ENCODE measurements around the gene E4F1. TPM values are rescaled to one million over a fixed set of nuclear protein-coding genes. Genes with fewer than 3 reads are reported as not detected.

Gene E4F1
- total RNA-seq, 1 donor from 2014 or later = 37.4 TPM

DNA sequence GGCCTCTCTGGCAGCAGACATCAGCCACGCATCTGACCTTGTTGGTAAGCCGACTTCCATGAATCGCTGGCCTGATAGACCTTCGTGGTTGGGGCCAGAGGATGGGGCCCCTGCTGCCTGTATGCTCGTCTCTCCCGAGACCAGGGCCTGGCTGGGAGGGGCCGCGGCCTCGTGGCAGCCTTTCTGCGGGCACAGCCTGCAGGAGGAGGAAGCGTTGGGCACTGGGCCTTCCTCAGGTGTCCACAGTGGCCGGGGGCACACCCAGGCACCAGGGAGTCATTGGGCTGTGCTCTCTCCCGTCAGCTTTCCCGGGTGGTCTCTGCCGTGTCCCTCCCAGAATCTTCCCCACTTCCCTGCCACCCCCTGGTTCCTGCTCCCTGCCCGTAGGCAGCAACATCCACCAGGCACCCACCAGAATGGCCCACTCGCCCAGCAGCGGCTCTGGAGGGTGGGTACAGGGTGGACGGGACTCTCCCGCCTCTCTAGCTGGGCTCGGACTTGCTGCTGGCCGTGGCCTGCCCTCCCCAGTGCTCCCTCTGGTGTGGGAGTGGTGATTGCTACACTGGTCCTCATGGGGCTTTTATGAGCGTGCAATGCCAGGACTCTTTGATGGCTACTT is 6.3 kb downstream of the E4F1 start:
- no peak overlapping the region for H3K27ac Mint-ChIP-seq
- H3K27me3 Mint-ChIP-seq (ENCODE audit: insufficient read depth) = no peaks in the 10 kb centered on the region
- intact Hi-C loops (cut with micrococcal nuclease) = no loop called here

DNA sequence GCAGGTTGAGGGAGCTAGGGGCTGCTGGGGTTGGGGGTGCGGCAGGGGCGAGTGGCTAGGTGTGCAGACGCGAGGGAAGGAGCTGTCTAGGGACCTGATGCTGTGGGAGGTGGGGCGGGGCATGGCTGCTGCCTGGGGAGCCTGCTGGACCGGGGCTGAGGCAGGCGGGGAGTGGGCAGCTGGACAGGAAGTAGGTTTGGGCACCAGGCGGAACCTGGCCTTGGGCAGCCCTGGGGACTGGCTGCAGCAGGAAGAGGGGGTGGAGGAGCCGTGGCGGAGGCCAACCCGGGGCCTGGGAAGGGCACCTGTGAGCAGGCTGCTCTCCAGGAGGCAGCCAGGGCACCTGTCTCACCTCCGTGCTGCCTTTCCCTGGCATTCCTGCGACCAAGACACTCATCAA is 7.0 kb downstream of the E4F1 start:
- Mint-ChIP-seq H3K4me1 (ENCODE audit: low read depth) (no peaks in the 10 kb centered on the region), H3K27ac (no peak overlapping the region), H3K4me3 (no peak overlapping the region), H3K36me3 (ENCODE audit: low read depth) (peaks cover 7% of the 10 kb centered on the region), H3K27me3 (ENCODE audit: insufficient read depth) (peaks cover 1% of the 10 kb centered on the region), H3K9me3 (no peaks in the 10 kb centered on the region)
- no peak for DNase-seq (ENCODE audit: low spot score)
- intact Hi-C loops (cut with micrococcal nuclease) = no loop called here

More for the DNA sequence above, 6.3 kb downstream of the E4F1 start:
- no peak for DNase-seq (ENCODE audit: low spot score)
- Mint-ChIP-seq H3K4me3 (no peak overlapping the region), H3K9me3 (no peaks in the 10 kb centered on the region), H3K36me3 (ENCODE audit: low read depth) (peaks cover 4% of the 10 kb centered on the region), H3K4me1 (ENCODE audit: low read depth) (peaks cover 3% of the 10 kb centered on the region)

DNA sequence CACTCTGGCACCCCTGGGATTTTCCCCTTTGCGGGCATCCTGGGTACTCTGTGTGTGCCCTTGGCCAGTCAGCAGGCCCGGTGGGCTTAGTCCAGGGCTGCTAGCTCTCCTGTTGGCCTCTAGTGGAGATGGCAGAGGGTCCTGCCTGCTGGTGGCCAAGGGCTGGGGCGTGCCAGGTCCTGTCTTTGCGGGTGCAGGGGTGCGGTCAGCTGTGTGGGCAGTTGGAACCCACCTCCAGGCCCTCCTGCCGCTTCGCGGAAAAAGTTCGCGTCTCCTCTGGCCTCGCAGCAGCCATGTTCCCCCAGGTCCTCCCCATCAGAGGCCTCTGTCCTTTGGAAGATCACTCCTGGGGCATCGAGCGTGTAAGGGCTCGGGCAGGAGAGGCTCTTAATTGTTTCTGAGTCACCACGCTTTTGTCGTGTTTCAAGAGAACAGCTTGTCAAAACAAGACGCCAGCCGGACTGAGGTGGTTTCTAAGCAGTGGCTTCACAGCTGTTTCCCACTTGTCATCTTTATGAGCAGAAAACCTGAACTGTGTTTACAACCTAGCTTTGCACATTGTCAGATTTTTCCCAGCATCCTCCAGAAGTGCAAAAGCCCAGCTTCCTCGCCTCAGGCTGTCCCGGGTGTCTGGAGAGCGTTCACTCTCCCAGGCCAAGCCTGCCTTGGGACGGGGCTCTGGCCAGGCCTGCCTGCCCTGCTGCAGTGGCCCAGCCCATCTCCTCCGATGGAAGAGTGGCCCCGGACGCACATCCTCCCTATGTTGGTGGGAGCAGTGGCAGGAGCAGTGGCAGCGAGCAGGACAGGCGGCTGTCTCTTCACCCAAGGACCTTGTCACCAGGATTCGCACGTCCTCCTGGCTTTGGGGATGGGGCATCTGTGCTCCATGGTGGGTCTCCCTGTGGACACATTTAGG is 7.9 kb downstream of the E4F1 start:
- DNase-seq (ENCODE audit: low spot score) = no peak
- Mint-ChIP-seq H3K36me3 (ENCODE audit: low read depth) (peaks cover 9% of the 10 kb centered on the region), H3K4me3 (no peak overlapping the region), H3K27ac (no peak overlapping the region), H3K4me1 (ENCODE audit: low read depth) (no peaks in the 10 kb centered on the region), H3K9me3 (no peaks in the 10 kb centered on the region), H3K27me3 (ENCODE audit: insufficient read depth) (peaks cover 2% of the 10 kb centered on the region)
- intact Hi-C loops (cut with micrococcal nuclease) = no loop called here

DNA sequence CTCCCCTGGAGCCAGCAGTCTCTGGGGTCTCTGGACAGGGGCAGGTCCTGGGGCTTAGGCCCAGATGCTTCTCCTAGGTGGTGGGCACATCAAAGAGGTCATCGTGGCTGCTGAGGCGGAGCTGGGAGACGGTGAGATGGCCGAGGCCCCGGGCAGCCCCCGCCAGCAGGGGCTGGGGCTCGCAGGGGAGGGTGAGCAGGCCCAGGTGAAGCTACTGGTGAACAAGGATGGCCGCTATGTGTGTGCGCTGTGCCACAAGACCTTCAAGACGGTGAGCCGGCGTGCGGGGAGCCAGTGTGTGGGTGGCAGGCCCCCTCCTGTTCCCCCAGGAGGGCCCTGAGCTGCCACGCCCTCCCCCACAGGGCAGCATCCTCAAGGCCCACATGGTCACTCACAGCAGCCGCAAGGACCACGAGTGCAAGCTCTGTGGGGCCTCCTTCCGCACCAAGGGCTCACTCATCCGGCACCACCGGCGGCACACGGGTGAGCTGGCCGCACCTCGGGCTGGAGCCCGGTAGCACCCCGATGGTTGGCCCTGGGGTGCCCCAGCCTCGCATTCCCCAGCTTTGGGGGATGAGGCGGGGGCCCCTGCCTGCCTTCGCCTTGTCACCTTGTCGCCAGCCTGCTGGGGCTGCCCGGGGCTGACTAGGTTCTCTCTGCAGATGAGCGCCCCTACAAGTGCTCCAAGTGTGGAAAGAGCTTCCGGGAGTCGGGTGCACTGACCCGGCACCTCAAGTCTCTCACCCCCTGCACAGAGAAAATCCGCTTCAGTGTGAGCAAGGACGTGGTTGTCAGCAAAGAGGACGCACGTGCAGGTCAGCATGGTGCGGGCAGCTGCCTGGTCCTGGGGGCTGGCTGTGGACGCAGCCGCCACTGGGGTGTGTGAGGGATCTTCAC is 9.0 kb downstream of the E4F1 start:
- DNase-seq (ENCODE audit: low spot score) = no peak
- Mint-ChIP-seq H3K4me3 (no peak overlapping the region), H3K27ac (no peak overlapping the region), H3K36me3 (ENCODE audit: low read depth) (peaks cover 9% of the 10 kb centered on the region), H3K9me3 (no peaks in the 10 kb centered on the region), H3K4me1 (ENCODE audit: low read depth) (no peaks in the 10 kb centered on the region), H3K27me3 (ENCODE audit: insufficient read depth) (peaks cover 2% of the 10 kb centered on the region)
- intact Hi-C loops (cut with micrococcal nuclease) = no loop called here

DNA sequence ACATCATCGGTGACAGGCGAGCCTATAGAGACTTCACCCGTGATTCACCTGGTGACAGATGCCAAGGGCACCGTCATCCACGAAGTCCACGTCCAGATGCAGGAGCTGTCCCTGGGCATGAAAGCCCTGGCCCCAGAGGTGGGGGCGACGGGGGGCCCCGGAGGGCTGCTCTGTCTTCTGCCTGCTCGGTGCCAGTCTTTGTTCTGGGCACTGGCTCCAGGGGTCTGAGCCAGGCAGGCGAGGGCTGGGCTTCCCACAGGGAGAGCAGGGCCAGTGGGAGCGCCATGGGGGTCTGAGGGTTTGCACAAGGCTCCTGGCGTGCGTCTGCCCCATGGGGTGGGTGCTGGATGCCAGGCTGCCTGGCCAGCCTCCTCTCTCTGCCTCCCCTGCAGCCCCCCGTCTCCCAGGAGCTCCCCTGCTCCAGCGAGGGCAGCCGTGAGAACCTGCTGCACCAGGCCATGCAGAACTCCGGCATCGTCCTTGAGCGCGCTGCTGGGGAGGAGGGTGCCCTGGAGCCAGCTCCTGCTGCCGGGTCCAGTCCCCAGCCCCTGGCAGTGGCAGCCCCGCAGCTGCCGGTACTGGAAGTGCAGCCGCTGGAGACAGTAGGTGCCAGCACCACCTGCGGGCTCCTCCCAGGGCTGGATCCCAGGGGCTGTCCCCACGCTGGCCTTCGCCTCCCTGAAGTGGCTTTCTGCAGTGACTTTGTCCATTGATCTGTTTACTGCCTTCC is 9.8 kb downstream of the E4F1 start:
- DNase-seq (ENCODE audit: low spot score) = no peak
- peaks cover 9% of the 10 kb centered on the region for H3K36me3 Mint-ChIP-seq (ENCODE audit: low read depth)
- no peak overlapping the region for H3K4me3 Mint-ChIP-seq
- H3K9me3 Mint-ChIP-seq = no peaks in the 10 kb centered on the region
- H3K27me3 Mint-ChIP-seq (ENCODE audit: insufficient read depth) = peaks cover 2% of the 10 kb centered on the region
- intact Hi-C loops (cut with micrococcal nuclease) = no loop called here
- no peaks in the 10 kb centered on the region for H3K4me1 Mint-ChIP-seq (ENCODE audit: low read depth)
- no peak overlapping the region for H3K27ac Mint-ChIP-seq

DNA sequence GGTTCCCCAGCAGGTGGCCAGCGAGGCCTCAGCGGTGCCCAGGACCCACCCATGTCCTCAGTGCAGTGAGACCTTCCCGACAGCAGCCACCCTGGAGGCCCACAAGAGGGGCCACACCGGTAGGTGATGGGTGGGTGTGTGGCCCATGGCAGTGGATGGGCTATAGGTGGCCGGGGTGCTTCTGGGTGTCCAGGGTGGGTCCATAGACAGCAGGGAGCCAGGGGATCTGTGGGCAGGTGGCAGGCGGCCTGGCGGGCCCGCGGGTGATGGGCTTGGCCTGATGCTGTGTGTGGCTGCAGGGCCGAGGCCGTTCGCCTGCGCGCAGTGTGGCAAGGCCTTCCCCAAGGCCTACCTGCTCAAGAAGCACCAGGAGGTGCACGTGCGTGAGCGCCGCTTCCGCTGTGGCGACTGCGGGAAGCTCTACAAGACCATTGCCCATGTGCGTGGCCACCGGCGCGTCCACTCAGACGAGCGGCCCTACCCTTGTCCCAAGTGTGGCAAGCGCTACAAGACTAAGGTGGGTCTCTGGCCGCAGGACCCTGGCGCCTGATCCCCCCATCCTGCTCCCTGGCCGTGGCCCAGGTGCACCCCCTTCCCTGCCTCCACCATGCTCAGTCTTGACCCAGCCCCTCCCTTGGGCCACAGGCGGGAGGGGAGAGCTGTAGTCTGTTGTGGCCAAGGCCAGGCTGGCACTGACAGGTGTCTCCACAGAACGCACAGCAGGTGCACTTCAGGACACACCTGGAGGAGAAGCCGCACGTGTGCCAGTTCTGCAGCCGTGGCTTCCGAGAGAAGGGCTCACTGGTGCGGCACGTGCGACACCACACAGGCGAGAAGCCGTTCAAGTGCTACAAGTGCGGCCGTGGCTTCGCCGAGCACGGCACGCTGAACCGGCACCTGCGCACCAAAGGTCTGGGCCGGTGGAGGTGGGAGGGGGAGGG is 10.8 kb downstream of the E4F1 start:
- DNase-seq (ENCODE audit: low spot score) = no peak
- H3K4me1 Mint-ChIP-seq (ENCODE audit: low read depth) = no peaks in the 10 kb centered on the region
- H3K4me3 Mint-ChIP-seq = no peak overlapping the region
- no peak overlapping the region for H3K27ac Mint-ChIP-seq
- peaks cover 9% of the 10 kb centered on the region for H3K36me3 Mint-ChIP-seq (ENCODE audit: low read depth)
- intact Hi-C loops (cut with micrococcal nuclease) = no loop called here
- H3K9me3 Mint-ChIP-seq = no peaks in the 10 kb centered on the region
- H3K27me3 Mint-ChIP-seq (ENCODE audit: insufficient read depth) = peaks cover 2% of the 10 kb centered on the region

DNA sequence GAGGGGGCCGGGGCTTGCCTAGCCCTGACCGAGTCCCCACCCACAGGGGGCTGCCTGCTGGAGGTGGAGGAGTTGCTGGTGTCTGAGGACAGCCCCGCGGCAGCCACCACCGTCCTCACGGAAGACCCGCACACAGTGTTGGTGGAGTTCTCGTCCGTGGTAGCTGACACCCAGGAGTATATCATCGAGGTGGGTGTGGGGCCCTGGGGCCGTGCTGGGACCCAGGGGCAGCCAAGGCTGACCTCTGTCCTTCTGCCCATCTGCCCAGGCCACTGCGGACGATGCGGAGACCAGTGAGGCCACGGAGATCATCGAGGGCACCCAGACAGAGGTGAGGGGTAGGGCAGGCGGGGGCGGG is 11.4 kb downstream of the E4F1 start:
- Mint-ChIP-seq H3K36me3 (ENCODE audit: low read depth) (peaks cover 8% of the 10 kb centered on the region), H3K27ac (no peak overlapping the region), H3K4me3 (no peak overlapping the region), H3K9me3 (no peaks in the 10 kb centered on the region), H3K4me1 (ENCODE audit: low read depth) (no peaks in the 10 kb centered on the region), H3K27me3 (ENCODE audit: insufficient read depth) (peaks cover 2% of the 10 kb centered on the region)
- no peak for DNase-seq (ENCODE audit: low spot score)
- intact Hi-C loops (cut with micrococcal nuclease) = no loop called here

DNA sequence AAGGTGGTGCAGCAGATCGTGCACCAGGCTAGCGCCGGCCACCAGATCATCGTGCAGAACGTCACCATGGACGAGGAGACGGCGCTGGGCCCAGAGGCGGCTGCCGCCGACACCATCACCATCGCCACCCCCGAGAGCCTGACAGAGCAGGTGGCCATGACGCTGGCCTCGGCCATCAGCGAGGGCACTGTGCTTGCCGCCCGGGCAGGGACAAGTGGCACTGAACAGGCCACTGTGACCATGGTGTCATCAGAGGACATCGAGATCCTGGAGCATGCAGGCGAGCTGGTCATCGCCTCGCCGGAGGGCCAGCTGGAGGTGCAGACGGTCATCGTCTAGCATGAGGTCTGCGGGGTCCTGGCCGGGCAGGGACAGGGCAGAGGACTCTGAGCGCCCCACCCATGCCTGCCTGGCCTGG is 11.9 kb downstream of the E4F1 start:
- no peaks in the 10 kb centered on the region for H3K9me3 Mint-ChIP-seq
- H3K36me3 Mint-ChIP-seq (ENCODE audit: low read depth) = peaks cover 5% of the 10 kb centered on the region
- intact Hi-C loops (cut with micrococcal nuclease) = no loop called here
- no peak for DNase-seq (ENCODE audit: low spot score)
- H3K4me3 Mint-ChIP-seq = no peak overlapping the region
- no peaks in the 10 kb centered on the region for H3K4me1 Mint-ChIP-seq (ENCODE audit: low read depth)
- no peak overlapping the region for H3K27ac Mint-ChIP-seq
- H3K27me3 Mint-ChIP-seq (ENCODE audit: insufficient read depth) = peaks cover 2% of the 10 kb centered on the region

DNA sequence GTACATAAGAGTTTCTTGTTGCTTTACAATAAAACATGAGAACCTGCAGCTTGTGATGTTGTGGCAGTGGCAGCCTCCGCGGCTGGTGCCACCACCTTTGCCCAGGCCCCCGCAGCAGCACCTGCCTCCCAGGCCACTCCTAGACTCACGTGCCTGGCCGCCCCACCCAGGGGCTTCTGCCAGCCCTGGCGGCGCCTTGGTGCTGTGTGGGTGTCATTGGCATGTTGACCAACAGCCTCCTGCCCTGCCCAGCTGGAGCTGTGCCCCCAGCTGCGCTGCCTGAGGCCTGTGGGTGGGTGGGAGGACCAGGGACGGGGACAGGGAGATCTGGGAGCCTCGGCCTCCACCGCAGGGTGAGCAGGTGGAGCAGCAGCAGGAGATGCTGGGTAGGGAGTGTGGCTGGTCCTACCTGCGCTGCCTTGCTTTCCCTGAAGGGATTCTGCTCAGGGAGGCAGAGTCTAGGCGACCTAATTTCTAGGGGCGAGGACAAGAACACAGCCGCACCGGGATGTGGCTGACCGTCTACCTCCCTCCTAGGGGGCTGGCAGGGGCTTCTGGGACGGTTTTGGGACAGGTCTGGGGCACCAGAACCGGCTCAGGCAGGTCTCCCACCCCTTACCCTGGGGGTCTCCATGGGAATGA is 12.4 kb downstream of the E4F1 start:
- Mint-ChIP-seq H3K9me3 (no peaks in the 10 kb centered on the region), H3K27me3 (ENCODE audit: insufficient read depth) (peaks cover 2% of the 10 kb centered on the region), H3K36me3 (ENCODE audit: low read depth) (peaks cover 5% of the 10 kb centered on the region), H3K4me3 (no peak overlapping the region), H3K4me1 (ENCODE audit: low read depth) (no peaks in the 10 kb centered on the region), H3K27ac (no peak overlapping the region)
- DNase-seq (ENCODE audit: low spot score) = no peak
- intact Hi-C loops (cut with micrococcal nuclease) = no loop called here

DNA sequence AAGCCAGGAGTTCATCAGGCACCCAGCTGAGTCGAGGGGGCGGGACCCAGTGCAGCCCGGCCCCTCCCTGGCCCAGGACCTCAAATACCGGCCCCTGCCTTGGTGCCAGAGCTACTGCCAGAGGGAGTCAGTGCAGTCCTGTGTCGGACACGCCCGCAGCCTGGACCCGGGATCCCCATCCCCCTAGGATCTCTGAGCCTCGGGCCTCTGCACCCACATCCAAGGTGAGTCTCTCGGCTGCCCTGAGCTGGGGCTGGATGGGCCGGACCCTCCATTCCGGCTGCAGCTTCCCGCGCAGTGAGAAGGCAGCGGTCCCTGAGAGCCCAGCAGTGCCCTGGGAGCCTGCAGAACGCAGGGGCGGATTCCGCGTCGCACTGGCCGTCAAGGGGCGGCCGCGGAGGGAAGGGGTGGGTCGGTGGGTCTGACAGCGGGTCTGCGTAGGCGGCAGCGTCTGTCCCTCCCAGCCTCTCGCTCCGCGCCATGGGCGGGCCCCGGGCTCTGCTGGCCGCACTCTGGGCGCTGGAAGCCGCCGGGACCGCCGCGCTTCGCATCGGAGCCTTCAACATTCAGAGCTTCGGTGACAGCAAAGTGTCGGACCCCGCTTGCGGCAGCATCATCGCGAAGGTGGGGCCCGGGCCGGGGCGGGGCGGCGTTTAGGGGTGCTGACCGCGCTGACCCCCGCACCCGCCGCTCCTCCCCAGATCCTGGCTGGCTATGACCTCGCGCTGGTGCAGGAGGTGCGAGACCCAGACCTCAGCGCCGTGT is 13.1 kb downstream of the E4F1 start, which contains the start of gene DNASE1L2:
Gene DNASE1L2 (plus strand): TSS at position 108 of the 765 bp plus-strand sequence. CDS start 373 bp downstream, at position 481.
- H3K36me3 Mint-ChIP-seq (ENCODE audit: low read depth) = peaks cover 5% of the 10 kb centered on the region
- no peak within 1 kb of the TSS for H3K4me3 Mint-ChIP-seq

DNA sequence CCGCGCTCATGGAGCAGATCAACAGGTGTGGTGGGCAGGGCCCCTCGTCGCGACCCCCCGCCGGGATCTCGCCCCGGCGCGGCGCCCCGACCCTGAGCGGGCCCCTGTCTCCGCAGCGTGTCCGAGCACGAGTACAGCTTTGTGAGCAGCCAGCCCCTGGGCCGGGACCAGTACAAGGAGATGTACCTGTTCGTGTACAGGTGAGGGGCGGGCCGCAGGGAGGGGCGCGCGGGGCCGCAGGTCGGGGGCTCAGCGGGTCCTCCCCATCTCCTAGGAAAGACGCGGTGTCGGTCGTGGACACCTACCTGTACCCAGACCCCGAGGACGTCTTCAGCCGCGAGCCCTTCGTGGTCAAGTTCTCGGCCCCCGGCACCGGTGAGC is 13.7 kb downstream of the E4F1 start:
- H3K27me3 Mint-ChIP-seq (ENCODE audit: insufficient read depth) = peaks cover 2% of the 10 kb centered on the region
- no peak for DNase-seq (ENCODE audit: low spot score)
- peaks cover 5% of the 10 kb centered on the region for H3K36me3 Mint-ChIP-seq (ENCODE audit: low read depth)
- H3K27ac Mint-ChIP-seq = no peak overlapping the region
- H3K9me3 Mint-ChIP-seq = no peaks in the 10 kb centered on the region
- no peaks in the 10 kb centered on the region for H3K4me1 Mint-ChIP-seq (ENCODE audit: low read depth)
- no peak overlapping the region for H3K4me3 Mint-ChIP-seq
- intact Hi-C loops (cut with micrococcal nuclease) = no loop called here

More for the DNA sequence above, 13.1 kb downstream of the E4F1 start, which contains the start of gene DNASE1L2:
- DNase-seq (ENCODE audit: low spot score) = no peak
- H3K9me3 Mint-ChIP-seq = no peaks in the 10 kb centered on the region
- intact Hi-C loops (cut with micrococcal nuclease) = no loop called here
- no peak within 1 kb of the TSS for H3K27ac Mint-ChIP-seq
- peaks cover 2% of the 10 kb centered on the region for H3K27me3 Mint-ChIP-seq (ENCODE audit: insufficient read depth)
- H3K4me1 Mint-ChIP-seq (ENCODE audit: low read depth) = no peaks in the 10 kb centered on the region
